ENCODE data around the gene PLD1. TPM values are rescaled to one million over a fixed set of nuclear protein-coding genes. Genes with fewer than 3 reads are reported as not detected.

The PLD1 gene
- total RNA-seq, 2 donors from 2014 or later, result 9.5 to 15.9 TPM

GRCh38 chr3:171777596-171777995 lies 32.7 kb downstream of the PLD1 start:
- Histone ChIP-seq H3K27me3 (ENCODE audit: control insufficient read depth, insufficient read depth, low read length, poor library complexity, severe bottlenecking) (no peaks in the 10 kb centered on the region), H3K36me3 (ENCODE audit: control insufficient read depth, insufficient read depth, low read length) (no peaks in the 10 kb centered on the region), H3K9ac (ENCODE audit: extremely low read depth, low read length, poor library complexity, severe bottlenecking) (no peak overlapping the region), H3K9me3 (ENCODE audit: control insufficient read depth, low read length) (no peaks in the 10 kb centered on the region), H3K4me3 (ENCODE audit: low read length) (no peak overlapping the region), H3K4me1 (ENCODE audit: control insufficient read depth, insufficient read depth, low read length) (no peaks in the 10 kb centered on the region), H3K27ac (ENCODE audit: low read depth, low read length) (no peak overlapping the region)
- TF ChIP-seq, protein P1, sequence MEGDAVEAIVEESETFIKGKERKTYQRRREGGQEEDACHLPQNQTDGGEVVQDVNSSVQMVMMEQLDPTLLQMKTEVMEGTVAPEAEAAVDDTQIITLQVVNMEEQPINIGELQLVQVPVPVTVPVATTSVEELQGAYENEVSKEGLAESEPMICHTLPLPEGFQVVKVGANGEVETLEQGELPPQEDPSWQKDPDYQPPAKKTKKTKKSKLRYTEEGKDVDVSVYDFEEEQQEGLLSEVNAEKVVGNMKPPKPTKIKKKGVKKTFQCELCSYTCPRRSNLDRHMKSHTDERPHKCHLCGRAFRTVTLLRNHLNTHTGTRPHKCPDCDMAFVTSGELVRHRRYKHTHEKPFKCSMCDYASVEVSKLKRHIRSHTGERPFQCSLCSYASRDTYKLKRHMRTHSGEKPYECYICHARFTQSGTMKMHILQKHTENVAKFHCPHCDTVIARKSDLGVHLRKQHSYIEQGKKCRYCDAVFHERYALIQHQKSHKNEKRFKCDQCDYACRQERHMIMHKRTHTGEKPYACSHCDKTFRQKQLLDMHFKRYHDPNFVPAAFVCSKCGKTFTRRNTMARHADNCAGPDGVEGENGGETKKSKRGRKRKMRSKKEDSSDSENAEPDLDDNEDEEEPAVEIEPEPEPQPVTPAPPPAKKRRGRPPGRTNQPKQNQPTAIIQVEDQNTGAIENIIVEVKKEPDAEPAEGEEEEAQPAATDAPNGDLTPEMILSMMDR (conservative IDR thresholded peaks at IDR 0.05), result no peak
- Mint-ChIP-seq H3K36me3 (ENCODE audit: low read depth) (no peaks in the 10 kb centered on the region), H3K4me3 (no peak overlapping the region), H3K4me1 (peaks cover 4% of the 10 kb centered on the region), H3K9me3 (no peaks in the 10 kb centered on the region), H3K27ac (no peak overlapping the region), H3K27me3 (ENCODE audit: insufficient read depth) (no peaks in the 10 kb centered on the region)
- DNase-seq, result no peak
- 89 to 90% methylated on average over 2 of the region's 4 CpGs for WGBS, 2 experiments (ENCODE audit: insufficient coverage in 1 of 2, insufficient read length in 1 of 2)

DNA sequence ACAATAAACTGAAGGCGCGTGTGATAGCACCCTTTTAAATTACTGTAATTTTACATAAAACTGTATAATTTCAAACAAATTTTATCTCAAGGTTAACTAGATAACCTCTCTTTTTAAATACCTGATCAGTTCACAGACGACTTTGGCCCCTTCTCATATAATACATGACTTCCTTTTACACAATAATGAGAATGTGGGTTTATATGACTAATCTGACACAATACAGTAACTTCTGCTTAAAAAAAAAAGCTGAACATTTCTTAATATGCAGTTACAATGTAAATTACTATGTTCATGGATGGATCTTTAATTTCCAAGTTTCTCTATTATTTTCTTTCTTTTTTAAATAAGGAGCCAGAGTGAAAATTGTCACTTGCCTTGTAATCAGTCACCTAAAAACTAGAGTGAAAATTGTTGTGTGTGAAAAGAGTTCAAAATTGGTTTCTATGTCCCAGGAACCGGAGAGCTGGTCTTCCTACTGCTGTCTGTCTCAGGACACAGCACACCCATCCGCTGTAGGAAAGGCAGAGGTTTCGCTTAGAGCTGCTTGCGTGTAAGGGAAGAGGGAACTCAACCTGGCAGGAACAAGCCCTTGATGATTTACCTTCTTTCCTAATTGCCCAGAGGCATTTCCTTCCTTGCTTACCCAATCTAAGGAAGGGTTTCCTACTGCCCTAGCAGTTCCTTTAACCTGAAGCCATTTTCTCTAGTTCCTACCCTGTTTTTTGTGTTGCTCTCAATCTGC lies 33.3 kb downstream of the PLD1 start:
- H3K36me3 ChIP-seq (ENCODE audit: control insufficient read depth, insufficient read depth, low read length), result no peaks in the 10 kb centered on the region
- H3K27me3 ChIP-seq (ENCODE audit: control insufficient read depth, insufficient read depth, low read length, poor library complexity, severe bottlenecking), result no peaks in the 10 kb centered on the region
- Mint-ChIP-seq H3K36me3 (ENCODE audit: low read depth) (no peaks in the 10 kb centered on the region), H3K27me3 (ENCODE audit: insufficient read depth) (no peaks in the 10 kb centered on the region), H3K4me1 (peaks cover 4% of the 10 kb centered on the region), H3K27ac (no peak overlapping the region), H3K4me3 (no peak overlapping the region), H3K9me3 (no peaks in the 10 kb centered on the region)
- no peak for DNase-seq
- H3K27ac ChIP-seq (ENCODE audit: low read depth, low read length), result no peak overlapping the region
- no peaks in the 10 kb centered on the region for H3K9me3 ChIP-seq (ENCODE audit: control insufficient read depth, low read length)
- no peaks in the 10 kb centered on the region for H3K4me1 ChIP-seq (ENCODE audit: control insufficient read depth, insufficient read depth, low read length)
- TF ChIP-seq, protein P1 (conservative IDR thresholded peaks at IDR 0.05), result no peak
- no peak overlapping the region for H3K4me3 ChIP-seq (ENCODE audit: low read length)
- H3K9ac ChIP-seq (ENCODE audit: extremely low read depth, low read length, poor library complexity, severe bottlenecking), result no peak overlapping the region
- WGBS, 2 experiments (ENCODE audit: insufficient coverage in 1 of 2, insufficient read length in 1 of 2), result 91 to 94% methylated on average over 3 to 7 of the region's 7 CpGs

GRCh38 chr3:171776411-171776810 lies 33.9 kb downstream of the PLD1 start:
- H3K4me3 Mint-ChIP-seq, result no peak overlapping the region
- no peak overlapping the region for H3K27ac ChIP-seq (ENCODE audit: low read depth, low read length)

More at GRCh38 chr3:171776411-171776810, 33.9 kb downstream of the PLD1 start:
- H3K4me1 ChIP-seq (ENCODE audit: control insufficient read depth, insufficient read depth, low read length), result no peaks in the 10 kb centered on the region
- no peaks in the 10 kb centered on the region for H3K9me3 ChIP-seq (ENCODE audit: control insufficient read depth, low read length)
- no peak overlapping the region for H3K4me3 ChIP-seq (ENCODE audit: low read length)
- TF ChIP-seq, protein P1 (conservative IDR thresholded peaks at IDR 0.05), result no peak
- no peaks in the 10 kb centered on the region for H3K9me3 Mint-ChIP-seq
- H3K36me3 ChIP-seq (ENCODE audit: control insufficient read depth, insufficient read depth, low read length), result no peaks in the 10 kb centered on the region
- 93% methylated on average over 2 to 3 of the region's 3 CpGs for WGBS, 2 experiments (ENCODE audit: insufficient coverage in 1 of 2, insufficient read length in 1 of 2)
- H3K27ac Mint-ChIP-seq, result no peak overlapping the region
- peaks cover 5% of the 10 kb centered on the region for H3K4me1 Mint-ChIP-seq
- no peaks in the 10 kb centered on the region for H3K36me3 Mint-ChIP-seq (ENCODE audit: low read depth)
- H3K9ac ChIP-seq (ENCODE audit: extremely low read depth, low read length, poor library complexity, severe bottlenecking), result no peak overlapping the region
- no peaks in the 10 kb centered on the region for H3K27me3 Mint-ChIP-seq (ENCODE audit: insufficient read depth)
- no peak for DNase-seq
- H3K27me3 ChIP-seq (ENCODE audit: control insufficient read depth, insufficient read depth, low read length, poor library complexity, severe bottlenecking), result no peaks in the 10 kb centered on the region

Data from endodermal cell (in vitro differentiated cells).